ENCODE results near the gene PCDHB4.
"Not testable (repeated sequence)": the region's sequence is repeated elsewhere in the genome, so short reads cannot be mapped to it uniquely, and the experiment has no call there.

The PCDHB4 gene

DNA sequence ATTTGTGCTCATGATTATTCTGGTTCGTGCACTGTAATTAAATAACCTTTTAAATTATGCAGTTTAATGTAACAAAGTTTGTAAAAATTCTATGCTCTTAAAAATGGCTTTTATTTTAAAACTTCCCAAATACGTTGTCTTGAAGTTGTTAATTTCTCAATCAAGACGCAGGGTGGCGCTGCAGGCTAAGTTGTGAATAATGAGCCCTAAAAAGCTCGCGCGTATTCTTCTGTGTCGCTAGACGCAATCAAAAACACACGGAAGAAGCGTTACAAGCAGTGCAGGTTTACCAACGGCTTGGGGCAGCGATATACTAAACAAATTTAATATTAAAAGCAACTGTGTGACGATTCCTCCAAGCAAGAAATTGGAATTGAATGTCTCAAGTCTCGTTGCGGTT lies at the start of gene PCDHB4:
Gene PCDHB4 (plus strand): TSS at position 256 of the 400 bp plus-strand sequence. CDS start 181 bp downstream, outside the sequence.
- DNase-seq, result no peak

DNA sequence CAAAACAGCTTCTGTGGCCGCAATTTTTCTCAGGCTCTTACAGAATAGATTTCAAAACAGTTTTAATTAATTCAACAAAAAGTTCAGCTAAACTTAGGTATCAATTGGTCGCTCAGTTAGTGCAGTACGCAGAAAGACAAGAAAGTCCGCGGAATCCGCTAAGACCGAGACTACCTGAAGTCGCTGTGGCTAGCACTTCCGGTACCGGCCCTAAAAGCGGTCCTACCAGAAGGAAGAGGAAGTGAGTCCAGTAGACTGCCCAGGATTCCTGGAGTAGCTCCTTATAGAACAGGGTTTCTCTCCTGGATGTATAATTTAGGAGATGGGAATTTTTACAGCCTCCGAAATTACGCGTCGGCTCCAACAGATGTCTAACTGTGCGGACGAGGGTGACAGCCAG lies 43.8 kb upstream of the PCDHB4 start:
- DNase-seq, result no peak

DNA sequence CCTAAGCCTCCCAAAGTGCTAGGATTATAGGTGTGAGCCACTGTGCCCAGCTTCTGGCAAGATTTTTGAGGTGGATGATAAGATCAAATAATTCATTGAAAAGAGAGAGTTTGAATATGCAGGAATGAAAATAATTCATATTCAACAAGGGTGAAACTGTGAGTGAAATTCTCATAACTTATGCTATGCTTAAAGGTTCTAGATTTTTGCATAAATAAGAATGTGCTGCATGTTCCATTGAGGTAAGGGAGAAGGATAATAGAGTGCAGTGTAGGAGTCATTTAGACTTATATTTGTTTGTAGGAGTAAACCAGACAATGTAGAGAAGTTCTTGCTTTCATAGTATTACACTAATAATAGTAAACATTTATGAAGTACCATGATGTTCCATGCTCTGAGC lies 39.4 kb upstream of the PCDHB4 start:
- DNase-seq, result no peak

DNA sequence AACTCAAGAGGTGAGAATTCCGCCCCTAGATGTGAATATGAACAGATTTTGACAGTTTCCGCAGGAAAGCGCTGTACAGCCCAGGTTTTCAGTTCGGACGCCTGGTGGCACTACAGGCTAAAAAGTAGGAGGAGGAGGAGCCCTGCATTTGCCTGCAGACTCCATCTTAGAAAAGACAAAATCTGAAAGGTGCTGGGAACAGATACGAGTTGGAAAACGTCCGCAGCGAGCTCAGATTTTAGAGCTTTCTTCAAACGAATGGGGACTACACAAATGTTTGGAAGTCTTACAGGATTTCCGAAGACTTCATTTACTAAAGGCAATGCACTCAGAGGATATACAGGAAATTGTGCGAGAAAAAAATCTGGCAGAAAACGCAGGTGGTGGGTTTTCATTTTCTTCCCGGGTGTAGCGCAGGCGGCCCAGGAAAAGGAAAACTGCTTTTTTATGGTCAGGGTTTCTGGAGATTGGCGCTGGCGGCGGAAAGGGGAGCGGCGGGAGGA lies 37.1 kb upstream of the PCDHB4 start:
- DNase-seq, result peak; percentile 60

DNA sequence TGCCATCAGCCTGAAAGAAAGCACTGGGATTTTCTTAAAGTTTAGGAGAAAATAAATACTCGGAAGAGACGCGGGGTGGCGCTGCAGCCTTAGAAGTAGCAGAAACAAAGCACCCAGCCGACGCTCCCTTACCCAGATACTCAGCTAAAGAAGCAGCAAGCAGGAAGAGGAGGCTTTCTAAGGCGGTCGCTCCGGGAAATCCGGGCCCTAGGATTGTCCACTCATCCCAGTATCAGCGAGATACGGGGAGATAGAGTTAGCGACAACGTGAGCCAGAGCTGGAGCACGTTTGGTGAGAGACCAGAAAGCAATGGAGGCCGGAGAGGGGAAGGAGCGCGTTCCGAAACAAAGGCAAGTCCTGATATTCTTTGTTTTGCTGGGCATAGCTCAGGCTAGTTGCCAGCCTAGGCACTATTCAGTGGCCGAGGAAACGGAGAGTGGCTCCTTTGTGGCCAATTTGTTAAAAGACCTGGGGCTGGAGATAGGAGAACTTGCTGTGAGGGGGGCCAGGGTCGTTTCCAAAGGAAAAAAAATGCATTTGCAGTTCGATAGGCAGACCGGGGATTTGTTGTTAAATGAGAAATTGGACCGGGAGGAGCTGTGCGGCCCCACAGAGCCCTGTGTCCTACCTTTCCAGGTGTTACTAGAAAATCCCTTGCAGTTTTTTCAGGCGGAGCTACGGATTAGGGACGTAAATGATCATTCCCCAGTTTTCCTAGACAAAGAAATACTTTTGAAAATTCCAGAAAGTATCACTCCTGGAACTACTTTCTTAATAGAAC lies 26.9 kb upstream of the PCDHB4 start, which contains the start of gene PCDHB2:
Gene PCDHB2 (plus strand): TSS at position 135 of the 782 bp plus-strand sequence. CDS start 176 bp downstream, at position 311.
- no peak for DNase-seq

DNA sequence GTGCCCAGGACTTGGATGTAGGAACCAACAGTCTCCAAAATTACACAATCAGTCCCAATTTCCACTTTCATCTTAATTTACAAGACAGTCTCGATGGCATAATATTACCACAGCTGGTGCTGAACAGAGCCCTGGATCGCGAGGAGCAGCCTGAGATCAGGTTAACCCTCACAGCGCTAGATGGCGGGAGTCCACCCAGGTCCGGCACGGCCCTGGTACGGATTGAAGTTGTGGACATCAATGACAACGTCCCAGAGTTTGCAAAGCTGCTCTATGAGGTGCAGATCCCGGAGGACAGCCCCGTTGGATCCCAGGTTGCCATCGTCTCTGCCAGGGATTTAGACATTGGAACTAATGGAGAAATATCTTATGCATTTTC lies 26.4 kb upstream of the PCDHB4 start:
- no peak for DNase-seq

DNA sequence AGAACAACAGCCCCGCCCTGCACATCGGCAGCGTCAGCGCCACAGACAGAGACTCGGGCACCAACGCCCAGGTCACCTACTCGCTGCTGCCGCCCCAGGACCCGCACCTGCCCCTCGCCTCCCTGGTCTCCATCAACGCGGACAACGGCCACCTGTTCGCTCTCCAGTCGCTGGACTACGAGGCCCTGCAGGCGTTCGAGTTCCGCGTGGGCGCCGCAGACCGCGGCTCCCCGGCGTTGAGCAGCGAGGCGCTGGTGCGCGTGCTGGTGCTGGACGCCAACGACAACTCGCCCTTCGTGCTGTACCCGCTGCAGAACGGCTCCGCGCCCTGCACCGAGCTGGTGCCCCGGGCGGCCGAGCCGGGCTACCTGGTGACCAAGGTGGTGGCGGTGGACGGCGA lies 25.4 kb upstream of the PCDHB4 start:
- DNase-seq, result not testable (repeated sequence)

DNA sequence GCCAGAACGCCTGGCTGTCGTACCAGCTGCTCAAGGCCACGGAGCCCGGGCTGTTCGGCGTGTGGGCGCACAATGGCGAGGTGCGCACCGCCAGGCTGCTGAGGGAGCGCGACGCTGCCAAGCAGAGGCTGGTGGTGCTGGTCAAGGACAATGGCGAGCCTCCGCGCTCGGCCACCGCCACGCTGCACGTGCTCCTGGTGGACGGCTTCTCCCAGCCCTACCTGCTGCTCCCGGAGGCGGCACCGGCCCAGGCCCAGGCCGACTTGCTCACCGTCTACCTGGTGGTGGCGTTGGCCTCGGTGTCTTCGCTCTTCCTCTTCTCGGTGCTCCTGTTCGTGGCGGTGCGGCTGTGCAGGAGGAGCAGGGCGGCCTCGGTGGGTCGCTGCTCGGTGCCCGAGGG lies 25.0 kb upstream of the PCDHB4 start:
- DNase-seq, result not testable (repeated sequence)

DNA sequence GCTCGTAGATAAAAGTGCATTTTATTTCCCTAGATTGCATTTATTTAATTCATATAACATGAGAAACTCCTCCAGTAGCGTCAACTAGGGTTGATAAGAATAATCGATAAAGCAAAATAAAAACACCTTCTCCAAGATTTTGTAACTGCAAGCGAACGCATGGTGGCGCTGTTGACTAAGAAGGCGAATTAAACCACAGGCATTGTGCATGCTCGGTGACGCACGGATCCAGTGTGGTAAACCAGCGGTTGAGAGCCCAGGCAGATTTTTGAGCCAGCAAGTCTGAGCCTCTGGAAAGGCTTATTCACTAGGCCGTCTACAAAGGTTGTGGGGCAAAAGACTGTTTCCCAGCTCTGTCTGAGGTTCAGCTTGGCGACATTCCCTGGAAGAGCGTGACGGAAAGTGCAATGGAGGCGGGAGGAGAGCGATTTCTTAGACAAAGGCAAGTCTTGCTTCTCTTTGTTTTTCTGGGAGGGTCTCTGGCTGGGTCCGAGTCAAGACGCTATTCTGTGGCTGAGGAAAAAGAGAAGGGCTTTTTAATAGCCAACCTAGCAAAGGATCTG lies 21.3 kb upstream of the PCDHB4 start, which contains the start of gene PCDHB3:
Gene PCDHB3 (plus strand): TSS at position 231 of the 563 bp plus-strand sequence. CDS start 177 bp downstream, at position 408.
- DNase-seq, result no peak

DNA sequence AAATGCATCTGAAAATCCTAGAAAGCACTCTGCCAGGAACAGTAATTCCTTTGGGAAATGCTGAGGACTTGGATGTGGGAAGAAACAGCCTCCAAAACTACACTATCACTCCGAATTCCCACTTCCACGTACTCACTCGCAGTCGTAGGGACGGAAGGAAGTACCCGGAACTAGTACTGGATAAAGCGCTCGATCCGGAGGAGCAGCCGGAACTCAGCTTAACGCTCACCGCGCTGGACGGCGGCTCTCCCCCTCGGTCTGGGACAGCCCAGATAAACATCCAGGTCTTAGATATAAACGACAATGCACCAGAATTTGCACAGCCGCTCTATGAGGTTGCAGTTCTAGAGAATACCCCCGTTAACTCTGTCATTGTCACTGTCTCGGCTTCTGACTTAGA lies 20.6 kb upstream of the PCDHB4 start:
- DNase-seq, result no peak

DNA sequence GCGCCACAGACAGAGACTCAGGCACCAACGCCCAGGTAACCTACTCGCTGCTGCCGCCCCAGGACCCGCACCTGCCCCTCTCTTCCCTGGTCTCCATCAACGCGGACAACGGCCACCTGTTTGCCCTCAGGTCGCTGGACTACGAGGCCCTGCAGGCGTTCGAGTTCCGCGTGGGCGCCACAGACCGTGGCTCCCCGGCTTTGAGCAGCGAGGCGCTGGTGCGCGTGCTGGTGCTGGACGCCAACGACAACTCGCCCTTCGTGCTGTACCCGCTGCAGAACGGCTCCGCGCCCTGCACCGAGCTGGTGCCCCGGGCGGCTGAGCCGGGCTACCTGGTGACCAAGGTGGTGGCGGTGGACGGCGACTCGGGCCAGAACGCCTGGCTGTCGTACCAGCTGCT lies 19.5 kb upstream of the PCDHB4 start:
- not testable (repeated sequence) for DNase-seq

DNA sequence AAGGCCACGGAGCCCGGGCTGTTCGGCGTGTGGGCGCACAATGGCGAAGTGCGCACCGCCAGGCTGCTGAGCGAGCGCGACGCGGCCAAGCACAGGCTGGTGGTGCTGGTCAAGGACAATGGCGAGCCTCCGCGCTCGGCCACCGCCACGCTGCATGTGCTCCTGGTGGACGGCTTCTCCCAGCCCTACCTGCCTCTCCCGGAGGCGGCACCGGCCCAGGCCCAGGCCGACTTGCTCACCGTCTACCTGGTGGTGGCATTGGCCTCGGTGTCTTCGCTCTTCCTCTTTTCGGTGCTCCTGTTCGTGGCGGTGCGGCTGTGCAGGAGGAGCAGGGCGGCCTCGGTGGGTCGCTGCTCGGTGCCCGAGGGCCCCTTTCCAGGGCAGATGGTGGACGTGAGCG lies 19.1 kb upstream of the PCDHB4 start:
- DNase-seq, result not testable (repeated sequence)

DNA sequence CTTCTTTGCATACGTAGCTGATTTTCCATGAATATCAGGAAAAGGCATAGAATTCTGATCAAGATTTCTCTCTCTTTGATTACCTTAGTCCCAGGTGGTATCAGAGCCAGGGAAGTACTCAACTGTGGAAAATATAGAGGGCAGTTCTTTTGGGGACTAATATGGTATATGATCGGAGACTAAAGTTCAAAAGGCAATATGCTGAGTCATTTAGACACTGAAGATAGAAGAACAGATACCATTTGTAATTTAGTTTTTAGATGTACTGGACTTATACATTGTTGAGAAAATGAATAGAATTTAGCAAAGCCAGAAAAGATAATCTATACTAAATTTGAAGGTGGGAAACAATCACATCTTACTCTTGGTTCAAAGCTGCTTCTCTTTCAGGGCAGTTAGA lies 16.3 kb upstream of the PCDHB4 start:
- DNase-seq, result no peak

DNA sequence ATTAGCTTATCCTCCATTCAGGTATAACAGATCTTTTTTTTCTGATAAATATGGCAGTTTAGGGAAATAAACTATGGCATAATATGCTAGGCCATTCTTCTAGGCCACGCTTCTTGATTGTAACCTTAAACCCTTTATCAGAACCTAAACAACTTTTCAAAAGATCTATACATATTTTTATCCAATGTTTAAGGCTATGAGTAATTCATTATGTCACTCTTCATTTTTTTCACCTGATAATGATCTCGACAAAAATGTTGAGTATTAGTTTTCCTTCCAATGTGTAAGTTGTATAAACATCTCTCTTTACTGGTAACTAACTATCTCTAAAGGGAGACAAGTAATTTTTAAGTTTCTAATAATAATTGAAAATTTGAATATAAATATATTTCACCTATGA lies 2.4 kb upstream of the PCDHB4 start:
- no peak for DNase-seq

DNA sequence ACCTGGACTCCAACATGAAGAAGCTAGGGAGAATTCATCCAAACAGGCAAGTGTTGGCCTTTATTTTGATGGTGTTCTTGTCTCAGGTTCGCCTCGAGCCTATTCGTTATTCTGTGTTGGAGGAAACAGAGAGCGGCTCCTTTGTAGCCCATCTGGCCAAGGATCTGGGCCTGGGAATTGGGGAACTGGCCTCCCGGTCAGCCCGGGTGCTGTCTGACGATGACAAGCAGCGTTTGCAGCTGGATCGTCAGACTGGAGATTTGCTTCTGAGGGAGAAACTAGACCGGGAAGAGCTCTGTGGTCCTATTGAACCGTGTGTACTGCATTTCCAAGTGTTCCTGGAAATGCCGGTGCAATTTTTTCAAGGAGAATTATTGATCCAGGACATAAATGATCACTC lies 367 bp downstream of the PCDHB4 start:
- no peak for DNase-seq

DNA sequence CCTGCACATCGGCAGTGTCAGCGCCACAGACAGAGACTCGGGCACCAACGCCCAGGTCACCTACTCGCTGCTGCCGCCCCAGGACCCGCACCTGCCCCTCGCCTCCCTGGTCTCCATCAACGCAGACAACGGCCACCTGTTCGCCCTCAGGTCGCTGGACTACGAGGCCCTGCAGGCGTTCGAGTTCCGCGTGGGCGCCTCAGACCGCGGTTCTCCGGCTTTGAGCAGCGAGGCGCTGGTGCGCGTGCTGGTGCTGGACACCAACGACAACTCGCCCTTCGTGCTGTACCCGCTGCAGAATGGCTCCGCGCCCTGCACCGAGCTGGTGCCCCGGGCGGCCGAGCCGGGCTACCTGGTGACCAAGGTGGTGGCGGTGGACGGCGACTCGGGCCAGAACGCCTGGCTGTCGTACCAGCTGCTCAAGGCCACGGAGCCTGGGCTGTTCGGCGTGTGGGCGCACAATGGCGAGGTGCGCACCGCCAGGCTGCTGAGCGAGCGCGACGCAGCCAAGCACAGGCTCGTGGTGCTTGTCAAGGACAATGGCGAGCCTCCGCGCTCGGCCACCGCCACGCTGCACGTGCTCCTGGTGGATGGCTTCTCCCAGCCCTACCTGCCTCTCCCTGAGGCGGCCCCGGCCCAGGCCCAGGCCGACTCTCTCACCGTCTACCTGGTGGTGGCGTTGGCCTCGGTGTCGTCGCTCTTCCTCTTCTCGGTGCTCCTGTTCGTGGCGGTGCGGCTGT lies 1.9 kb downstream of the PCDHB4 start:
- not testable (repeated sequence) for DNase-seq

DNA sequence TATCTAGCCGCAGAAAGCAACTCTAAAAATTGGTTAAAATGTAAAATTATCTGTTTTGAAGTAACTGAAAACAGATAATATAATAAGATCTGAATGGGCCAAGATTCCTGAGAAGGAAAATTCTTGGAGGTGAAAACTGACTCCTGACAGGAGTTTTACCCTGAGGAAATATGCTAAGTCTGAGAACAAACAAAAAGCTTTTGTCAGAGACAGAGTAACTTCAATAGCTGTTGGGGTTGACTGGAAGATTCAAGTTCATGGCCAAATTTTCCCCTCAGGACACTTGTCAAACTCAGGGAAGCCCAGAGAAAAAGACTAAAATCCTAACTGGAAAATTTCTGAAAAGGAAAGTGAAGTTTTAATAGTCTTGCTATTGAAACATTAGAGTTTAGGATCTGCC lies 5.7 kb downstream of the PCDHB4 start:
- DNase-seq, result no peak

DNA sequence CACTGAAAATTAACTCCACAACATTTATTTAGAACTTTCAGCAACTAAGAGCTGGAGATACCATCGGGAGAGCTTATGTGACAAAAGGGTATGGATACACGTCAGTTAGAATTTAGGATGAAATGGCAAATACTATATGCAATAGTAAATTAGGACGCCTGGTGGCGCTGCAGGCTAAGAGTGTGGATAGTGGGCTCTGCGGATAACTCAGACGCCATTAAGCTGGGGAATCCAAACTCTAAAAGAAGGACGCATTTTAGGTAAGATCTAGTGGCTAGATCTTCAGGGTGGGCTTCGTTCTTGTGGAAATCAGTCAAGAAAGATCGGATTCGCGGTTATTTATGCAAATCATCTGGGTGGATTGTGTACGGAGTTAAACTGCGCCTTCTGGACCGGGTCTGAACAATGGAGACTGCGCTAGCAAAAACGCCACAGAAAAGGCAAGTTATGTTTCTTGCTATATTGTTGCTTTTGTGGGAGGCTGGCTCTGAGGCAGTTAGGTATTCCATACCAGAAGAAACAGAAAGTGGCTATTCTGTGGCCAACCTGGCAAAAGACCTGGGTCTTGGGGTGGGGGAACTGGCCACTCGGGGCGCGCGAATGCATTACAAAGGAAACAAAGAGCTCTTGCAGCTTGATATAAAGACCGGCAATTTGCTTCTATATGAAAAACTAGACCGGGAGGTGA lies 13.6 kb downstream of the PCDHB4 start, which contains the start of gene PCDHB5:
Gene PCDHB5 (plus strand): TSS at position 177 of the 688 bp plus-strand sequence. CDS start 229 bp downstream, at position 406.
- no peak for DNase-seq

DNA sequence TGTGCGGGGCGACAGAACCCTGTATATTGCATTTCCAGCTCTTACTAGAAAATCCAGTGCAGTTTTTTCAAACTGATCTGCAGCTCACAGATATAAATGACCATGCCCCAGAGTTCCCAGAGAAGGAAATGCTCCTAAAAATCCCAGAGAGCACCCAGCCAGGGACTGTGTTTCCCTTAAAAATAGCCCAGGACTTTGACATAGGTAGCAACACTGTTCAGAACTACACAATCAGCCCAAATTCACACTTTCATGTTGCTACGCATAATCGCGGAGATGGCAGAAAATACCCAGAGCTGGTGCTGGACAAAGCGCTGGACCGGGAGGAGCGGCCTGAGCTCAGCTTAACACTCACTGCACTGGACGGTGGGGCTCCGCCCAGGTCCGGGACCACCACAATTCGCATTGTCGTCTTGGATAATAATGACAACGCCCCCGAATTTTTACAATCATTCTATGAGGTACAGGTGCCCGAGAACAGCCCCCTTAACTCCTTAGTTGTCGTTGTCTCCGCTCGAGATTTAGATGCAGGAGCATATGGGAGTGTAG lies 14.2 kb downstream of the PCDHB4 start:
- DNase-seq, result no peak

DNA sequence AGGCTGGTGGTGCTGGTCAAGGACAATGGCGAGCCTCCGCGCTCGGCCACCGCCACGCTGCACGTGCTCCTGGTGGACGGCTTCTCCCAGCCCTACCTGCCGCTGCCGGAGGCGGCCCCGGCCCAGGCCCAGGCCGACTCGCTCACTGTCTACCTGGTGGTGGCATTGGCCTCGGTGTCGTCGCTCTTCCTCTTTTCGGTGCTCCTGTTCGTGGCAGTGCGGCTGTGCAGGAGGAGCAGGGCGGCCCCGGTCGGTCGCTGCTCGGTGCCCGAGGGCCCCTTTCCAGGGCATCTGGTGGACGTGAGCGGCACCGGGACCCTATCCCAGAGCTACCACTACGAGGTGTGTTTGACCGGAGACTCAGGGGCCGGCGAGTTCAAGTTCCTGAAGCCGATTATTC lies 15.7 kb downstream of the PCDHB4 start:
- not testable (repeated sequence) for DNase-seq

DNA sequence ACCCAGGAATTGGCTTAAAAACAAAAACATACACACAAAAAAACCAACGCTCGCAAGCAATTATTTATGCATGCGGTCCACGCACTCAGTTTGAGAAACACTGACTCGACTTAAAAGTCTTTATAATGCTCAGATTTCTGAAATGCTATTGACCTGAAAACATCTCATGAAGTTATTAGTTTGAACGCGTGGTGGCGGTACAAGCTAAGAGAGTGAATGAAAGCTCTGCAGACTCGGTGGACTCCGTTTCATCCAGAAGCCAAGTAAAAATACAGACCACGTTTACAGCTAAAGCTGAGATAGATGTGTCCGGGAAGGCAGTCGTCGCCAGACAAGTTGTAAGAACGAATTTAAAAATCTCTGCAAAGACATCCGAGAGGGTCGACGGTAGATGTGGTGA lies 28.2 kb downstream of the PCDHB4 start, which contains the start of gene PCDHB6:
Gene PCDHB6 (plus strand): TSS at position 246 of the 400 bp plus-strand sequence. CDS start 201 bp downstream, outside the sequence.
- no peak for DNase-seq
